Measurements from ENCODE around the gene DHX29. TPM values are rescaled to one million over a fixed set of nuclear protein-coding genes. Genes with fewer than 3 reads are reported as not detected.

DHX29 gene
- total RNA-seq (10 to 100 TPM in 5 of 6 donors, 1 to 10 TPM in 1; 9.2 to 13.7 (median 11.4) TPM), polyA plus RNA-seq (1 to 10 TPM; 4.2 to 8.8 TPM)

- Histone ChIP-seq H3K27ac (peak within 1 kb of the TSS; percentile 88 to 97 (median 92)), H3K4me1 (peaks cover 22 to 50% (median 23%) of the 10 kb centered on the region in 3 donors), H3K27me3 (no peaks in the 10 kb centered on the region), H3K4me3 (peak within 1 kb of the TSS; percentile 62 to 83 (median 78)), H3K36me3 (no peaks in the 10 kb centered on the region), H3K9me3 (no peaks in the 10 kb centered on the region)
- FAIRE-seq (peak; percentile 69), DNase-seq (peak; percentile 85 to 96 (median 90)), ATAC-seq (peak; percentile 93 to 97 (median 94))
- intact Hi-C loops (cut with DNase I), result no loop called here
- no peak for TF ChIP-seq CTCF (IDR thresholded peaks at IDR 0.05)
- WGBS, 2 donors, result 0% methylated on average over 57 to 62 of the region's 62 CpGs
Observed at GRCh38 chr5:55307383-55308253, at the start of gene DHX29, which contains the start of gene MTREX. TSS of gene DHX29 (minus strand) at chr5:55307694. CDS start at chr5:55307573, 121 bp downstream. TSS of gene MTREX (plus strand) at chr5:55307989. CDS start at chr5:55308014, 25 bp downstream.

GRCh38 chr5:55356896-55357295 lies 49.4 kb upstream of the DHX29 start:
- no peaks in the 10 kb centered on the region for H3K9me3 ChIP-seq
- 90 to 98% methylated on average over 4 of the region's 4 CpGs for WGBS, 2 donors
- intact Hi-C loops (cut with DNase I), result no loop called here
- no peak overlapping the region for H3K27ac ChIP-seq
- no peaks in the 10 kb centered on the region for H3K4me1 ChIP-seq
- H3K36me3 ChIP-seq, result peaks cover 4 to 44% (median 9%) of the 10 kb centered on the region in 3 donors
- no peak overlapping the region for H3K4me3 ChIP-seq
- ATAC-seq (no peak), DNase-seq (no peak), FAIRE-seq (no peak)
- H3K27me3 ChIP-seq, result no peaks in the 10 kb centered on the region
- no peak for TF ChIP-seq CTCF (IDR thresholded peaks at IDR 0.05)

GRCh38 chr5:55350754-55351153 lies 43.3 kb upstream of the DHX29 start:
- 94 to 96% methylated on average over 1 of the region's 1 CpG for WGBS, 2 donors
- Histone ChIP-seq H3K36me3 (peaks cover 9 to 55% (median 24%) of the 10 kb centered on the region in 3 donors), H3K4me3 (no peak overlapping the region), H3K27me3 (no peaks in the 10 kb centered on the region), H3K27ac (no peak overlapping the region), H3K9me3 (no peaks in the 10 kb centered on the region), H3K4me1 (peaks cover 0 to 3% (median 0%) of the 10 kb centered on the region in 3 donors)
- TF ChIP-seq CTCF (IDR thresholded peaks at IDR 0.05), result no peak
- DNase-seq (no peak), FAIRE-seq (peak; percentile 39), ATAC-seq (no peak)
- intact Hi-C loops (cut with DNase I), result no loop called here

- ATAC-seq (no peak), FAIRE-seq (no peak), DNase-seq (no peak)
- TF ChIP-seq CTCF (IDR thresholded peaks at IDR 0.05), result no peak
- 94 to 96% methylated on average over 3 of the region's 3 CpGs for WGBS, 2 donors
- Histone ChIP-seq H3K27ac (no peak overlapping the region), H3K9me3 (no peaks in the 10 kb centered on the region), H3K4me1 (peaks cover 0 to 24% (median 16%) of the 10 kb centered on the region in 3 donors), H3K4me3 (no peak overlapping the region), H3K36me3 (peaks cover 5 to 25% (median 15%) of the 10 kb centered on the region in 3 donors), H3K27me3 (no peaks in the 10 kb centered on the region)
- intact Hi-C loops (cut with DNase I), result no loop called here
Observed at GRCh38 chr5:55347786-55348185, 40.3 kb upstream of the DHX29 start.

All from pancreas (tissue), 10 donors.